GM19099 (cell line): ENCODE results near the gene ABLIM3.

Experiments used
- POLR2A ChIP-seq: IDR thresholded peaks from 3 replicates; pipeline ENCODE4 v1.6.1; 2011; ENCODE audit warnings: low read depth; ENCODE audit not compliant: insufficient read length; ENCODE audit errors: extremely low read depth

Gene ABLIM3

DNA sequence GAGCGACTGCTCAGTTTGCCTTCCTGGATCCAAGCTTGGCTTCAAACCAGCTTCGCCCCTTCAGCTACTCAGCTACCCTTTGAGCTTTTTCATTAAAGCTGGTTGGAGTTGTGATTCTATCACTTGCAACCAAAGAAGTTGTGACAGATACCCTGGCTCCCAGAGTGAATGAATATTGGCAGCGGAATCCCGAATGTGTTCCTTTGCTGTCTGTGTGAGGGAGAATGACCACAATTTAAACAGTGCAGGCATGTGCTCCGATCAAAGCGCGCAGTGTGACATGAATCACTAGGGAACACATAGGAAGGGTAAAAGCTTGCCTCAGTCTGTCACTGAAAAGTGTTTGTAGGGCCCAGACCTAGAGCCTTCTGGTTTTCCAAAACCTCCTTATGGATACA lies 123.8 kb downstream of the ABLIM3 start:
- no peak for TF ChIP-seq POLR2A

DNA sequence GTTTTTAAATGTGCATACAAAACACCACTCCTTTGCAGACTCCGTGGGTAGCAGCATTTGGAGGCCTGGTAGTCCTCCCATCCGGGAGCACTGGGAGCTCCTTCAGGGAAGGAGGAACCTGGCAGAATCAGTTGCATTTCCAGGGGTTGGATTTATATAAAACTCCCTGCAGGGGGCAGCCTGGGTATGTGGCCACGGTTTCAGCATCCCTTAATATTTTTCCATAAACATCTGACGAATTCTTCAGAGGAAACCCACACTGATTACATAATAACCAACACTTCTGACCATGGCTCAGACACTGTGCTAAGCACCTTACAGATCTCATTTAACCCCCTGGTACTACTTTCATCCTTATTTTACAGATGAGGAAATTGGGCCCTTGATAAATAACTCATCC lies 124.3 kb downstream of the ABLIM3 start:
- TF ChIP-seq POLR2A: no peak

DNA sequence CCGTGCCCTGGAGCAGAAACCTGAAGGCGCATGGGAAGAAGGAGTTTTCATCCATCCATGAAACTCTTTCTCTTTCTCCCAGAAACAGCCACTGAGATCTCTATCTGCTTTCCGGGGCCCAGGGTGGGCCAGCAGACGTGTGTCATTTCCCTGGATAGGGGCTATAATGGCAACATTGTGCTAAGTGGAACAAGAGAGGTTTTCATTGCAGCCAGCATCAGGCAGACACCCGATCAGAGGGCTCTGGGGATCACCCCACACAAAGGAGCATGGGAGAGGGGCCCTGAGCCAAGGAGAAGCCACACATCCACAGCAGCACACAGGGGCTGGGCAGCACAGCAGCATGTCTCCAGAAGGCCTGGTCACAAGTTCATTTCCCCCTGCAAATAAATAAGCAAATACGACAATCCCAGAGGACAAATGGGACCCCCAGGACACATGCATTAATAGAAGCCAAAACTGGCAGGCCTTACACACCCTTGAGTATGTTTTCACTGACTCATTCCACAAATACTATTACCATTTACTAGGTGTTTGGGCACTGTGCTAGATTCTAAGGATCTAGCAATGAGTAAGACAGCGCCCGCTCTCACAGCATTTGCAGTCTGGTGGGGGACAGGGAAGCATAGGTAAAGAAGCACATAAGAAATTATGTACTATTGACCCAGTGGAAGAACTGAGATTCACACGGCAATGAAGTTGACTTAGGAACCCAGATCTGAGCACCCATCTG lies 126.1 kb downstream of the ABLIM3 start:
- no peak for TF ChIP-seq POLR2A

DNA sequence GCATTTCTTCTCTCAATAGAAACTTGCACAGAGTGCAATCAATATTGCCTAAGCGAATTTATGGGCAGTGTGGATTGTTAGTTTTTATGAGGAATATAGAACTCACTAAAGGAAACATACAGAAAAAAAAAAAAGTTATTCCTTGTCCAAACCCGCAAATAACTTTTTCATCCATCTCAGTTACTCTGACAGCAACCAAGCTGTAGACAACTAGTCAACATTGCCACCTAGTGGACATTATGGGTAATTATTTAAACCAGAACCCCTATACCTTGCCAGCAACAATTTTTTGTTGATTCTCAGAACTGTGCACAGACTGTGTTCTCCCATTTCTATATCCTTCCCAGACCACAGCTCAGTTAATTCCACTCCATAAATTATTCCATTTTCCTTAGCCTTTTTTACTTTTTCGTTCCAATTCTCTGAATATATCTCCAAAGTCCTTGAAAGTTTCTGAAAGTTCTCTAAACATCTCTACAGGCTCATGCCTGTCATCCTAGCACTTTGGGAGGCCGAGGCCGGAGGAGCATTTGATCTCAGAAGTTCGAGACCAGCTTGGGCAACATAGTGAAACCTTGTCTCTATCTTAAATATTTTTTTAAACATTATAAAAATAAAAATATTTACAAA lies 127.8 kb downstream of the ABLIM3 start:
- TF ChIP-seq POLR2A: no peak

DNA sequence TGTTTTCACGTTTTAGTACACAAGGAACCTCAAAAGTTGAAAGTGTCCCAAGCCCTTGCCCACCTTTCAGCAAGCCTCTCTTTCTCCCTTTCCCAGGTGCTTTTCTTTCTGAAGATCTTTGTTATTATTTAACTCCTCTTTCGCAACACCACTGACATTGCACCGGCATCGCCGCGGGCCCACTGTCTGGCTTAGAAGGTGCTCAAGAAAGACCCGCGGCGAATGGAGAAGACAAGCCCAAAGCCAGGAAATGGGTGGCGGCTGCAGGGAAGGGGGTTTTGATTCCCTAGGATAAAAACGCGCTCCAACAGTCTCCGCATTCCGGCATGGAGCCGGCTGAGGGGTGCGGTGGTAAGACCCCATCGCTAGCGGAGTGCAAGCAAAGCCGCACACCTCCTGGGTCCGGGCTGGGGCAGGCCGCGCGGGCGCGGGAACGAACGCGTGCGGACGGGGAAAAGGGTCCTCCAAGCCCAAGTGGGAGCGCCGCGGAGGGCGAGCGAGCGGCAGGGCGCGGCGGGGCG lies 130.0 kb downstream of the ABLIM3 start:
- TF ChIP-seq POLR2A: no peak

DNA sequence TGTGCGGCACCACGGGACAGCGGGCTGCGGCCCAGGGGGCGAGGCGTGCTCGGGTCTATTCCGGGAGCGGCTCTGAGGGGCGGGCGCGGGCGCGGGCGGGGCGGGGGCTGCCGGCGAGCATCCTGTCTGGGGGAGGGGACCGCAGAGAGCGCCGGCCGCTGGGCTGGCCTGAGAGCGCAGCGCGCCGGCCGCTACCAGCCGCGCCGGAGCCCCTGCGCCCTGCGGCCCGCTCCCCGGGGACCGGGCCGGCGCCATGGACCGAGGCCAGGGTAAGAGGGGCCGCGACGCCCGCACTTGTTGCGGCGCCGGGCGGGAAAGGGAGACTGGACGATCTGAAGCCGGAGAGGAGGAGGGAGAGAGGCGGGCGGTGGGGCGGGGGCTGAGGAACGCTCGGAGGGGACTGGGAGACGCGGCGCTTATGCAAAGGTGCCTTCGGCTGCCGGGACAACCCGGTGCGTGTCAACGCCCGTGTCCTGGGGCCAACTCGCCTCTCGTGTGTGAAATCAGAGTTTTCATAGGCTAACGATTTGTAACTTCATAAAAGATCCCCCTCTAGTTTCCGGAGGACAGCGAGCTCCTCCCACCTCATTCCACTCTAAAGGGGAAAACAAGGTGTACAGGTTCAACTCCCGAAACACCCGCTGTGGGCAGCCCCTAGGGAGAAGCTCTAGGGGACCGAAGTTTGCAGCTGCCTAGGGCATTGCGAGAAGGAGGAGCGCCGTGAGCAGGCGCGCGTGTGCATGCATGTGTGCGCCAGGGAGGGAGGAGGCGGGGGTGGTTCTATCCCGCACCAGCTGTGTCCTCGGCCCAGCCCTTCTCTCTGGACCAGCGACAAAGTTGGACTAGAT lies 130.6 kb downstream of the ABLIM3 start, which contains the start of gene AFAP1L1:
Gene AFAP1L1, plus strand, starts transcription at position 144 of the 848 bp plus-strand sequence. Its CDS starts 110 bp downstream, at position 254.
- no peak for TF ChIP-seq POLR2A

DNA sequence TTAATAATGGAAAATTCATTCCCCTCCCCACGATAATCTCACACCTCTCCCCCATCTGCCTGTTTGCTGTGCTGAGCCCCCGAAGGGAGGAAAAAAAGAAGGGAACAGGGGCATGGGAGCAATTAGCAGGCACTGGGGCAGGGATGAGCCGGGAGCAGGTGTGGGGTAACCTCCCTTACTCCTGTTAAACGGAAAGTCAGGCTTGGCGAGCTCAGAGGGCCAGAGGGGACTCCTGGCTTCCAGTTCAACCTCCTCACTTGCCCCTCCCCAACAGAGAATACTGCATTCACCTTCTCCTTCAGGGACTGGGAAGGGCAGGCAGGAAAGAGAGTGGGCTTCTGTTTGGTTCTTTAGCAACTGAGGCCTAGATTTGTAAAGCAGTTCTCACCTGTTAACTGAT lies 131.9 kb downstream of the ABLIM3 start:
- no peak for TF ChIP-seq POLR2A

DNA sequence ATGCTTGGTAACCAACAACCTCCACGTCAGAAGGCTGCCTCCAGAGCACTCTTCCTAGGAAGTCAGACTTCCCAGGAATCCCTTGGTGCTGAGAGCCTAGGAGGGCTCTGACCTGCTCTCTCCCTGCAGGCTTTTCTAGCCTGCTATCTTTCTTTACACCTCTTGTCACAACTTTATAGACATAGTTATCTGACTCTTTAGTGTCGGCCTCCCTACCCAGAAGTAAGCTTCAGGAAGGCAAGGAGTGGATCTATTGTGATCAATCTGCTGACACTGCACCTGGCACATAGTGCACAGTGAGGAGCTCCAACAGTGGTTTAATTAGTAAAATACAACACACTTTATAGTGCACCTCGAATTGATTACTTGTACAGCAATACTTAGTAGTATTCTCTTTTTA lies 132.7 kb downstream of the ABLIM3 start:
- no peak for TF ChIP-seq POLR2A

DNA sequence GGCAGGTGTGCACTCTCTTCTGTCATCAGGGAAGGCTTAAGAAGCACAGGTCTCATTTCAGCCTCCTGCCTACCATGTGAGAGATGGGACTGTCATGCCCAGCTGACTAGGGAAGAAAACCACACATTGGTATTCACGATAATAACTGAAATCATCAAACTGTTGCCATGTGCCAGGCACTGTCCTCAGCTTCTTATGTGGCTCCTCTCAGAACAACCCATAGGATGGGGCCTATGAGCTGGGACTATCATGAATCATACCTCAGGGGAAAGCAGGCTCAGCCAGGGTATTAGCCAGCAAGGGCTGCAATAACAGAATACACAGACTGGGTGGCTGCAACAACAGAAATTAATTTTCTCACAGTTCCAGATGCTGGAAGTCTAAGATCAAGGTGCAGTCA lies 133.6 kb downstream of the ABLIM3 start:
- no peak for TF ChIP-seq POLR2A

DNA sequence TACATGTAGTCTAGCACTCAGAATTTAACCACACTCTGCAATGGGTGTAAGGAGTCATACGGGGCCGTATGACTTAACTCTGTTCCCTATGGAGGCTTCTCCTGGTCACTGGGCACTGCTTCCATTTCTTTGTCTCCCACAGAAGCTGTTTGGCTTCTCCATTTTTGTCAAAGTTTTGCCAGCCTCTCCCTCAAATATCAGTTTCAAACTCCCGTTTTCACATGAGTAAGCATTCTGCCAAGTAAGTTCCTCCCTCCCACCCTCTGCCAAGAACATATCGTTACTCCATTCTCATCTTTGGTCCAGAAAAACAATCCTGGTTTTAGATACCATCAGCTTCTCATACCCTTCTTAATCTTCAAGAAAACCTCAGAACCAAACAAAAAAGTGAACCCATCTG lies 136.5 kb downstream of the ABLIM3 start:
- no peak for TF ChIP-seq POLR2A

DNA sequence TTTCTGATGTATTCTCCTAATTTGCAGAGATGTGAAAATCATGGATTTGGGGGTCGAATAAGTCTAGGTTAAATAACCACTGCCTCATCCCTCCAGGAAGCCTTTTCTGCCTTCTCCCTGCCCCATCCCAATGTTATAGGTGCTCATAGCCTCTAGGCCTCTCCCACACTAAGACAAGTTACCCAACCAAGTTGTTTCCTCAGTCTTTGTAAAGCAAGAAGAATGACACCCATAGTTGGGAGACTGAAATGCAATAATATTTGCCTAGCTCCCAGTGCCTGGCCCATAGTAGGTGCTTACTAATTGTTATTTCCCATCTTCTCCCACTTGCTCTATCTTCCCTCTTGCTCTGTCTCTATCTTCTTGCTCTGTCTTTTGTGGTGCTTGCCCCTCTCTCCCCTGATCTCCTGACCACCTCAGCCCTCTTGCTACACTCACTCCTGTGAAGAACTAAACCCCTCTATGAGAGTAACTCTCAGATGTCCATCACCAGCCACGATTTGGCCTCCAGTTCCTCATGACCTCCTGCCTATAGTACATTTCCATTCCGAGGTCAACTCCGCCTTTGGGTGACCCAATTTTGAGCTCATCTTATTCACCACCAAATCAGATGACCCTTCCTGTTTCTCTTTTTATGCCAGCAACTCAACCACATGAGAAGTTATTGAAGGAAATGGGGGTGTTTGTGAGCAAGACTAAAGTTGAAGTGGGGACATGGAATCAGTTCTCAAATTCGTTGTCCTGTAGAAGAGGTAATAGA lies 137.3 kb downstream of the ABLIM3 start:
- TF ChIP-seq POLR2A: no peak

DNA sequence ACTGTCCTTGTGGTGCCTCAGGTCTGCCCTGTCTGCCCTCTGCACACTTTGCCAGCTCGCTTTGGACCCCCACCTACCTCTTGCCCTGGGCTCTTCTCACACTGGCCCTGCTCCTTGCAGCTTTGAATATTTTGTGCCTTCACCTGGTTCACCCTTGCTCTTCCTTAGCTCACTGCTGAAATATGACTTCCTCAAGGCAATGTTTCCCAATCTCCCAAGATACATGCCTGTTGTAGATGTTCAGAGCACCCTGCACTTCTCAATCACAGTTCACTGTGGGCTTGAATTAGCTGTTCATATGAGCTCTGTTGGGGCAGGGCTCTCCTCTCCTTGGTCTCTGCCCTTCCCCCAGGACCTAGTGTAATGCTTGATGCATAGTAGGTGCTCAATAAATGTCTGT lies 138.4 kb downstream of the ABLIM3 start:
- TF ChIP-seq POLR2A: no peak

DNA sequence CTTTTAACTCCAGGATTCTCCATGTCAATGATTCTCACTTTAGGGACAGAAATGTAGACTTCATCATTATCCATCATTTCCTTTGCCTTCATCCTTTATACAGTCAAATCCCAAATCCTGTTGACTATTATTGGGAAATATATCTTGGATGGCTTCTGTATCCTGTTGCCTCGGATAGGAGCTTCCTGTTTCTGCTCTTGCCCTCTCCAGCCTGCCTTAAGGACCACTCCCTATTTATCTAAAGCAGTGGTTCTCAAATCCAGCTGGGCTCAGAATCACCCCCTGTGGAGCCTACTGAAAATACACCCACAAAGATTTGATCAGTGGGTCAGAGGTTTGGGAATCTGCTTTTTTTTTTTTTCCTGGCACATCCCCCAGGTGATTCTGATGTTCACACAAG lies 138.8 kb downstream of the ABLIM3 start:
- no peak for TF ChIP-seq POLR2A

DNA sequence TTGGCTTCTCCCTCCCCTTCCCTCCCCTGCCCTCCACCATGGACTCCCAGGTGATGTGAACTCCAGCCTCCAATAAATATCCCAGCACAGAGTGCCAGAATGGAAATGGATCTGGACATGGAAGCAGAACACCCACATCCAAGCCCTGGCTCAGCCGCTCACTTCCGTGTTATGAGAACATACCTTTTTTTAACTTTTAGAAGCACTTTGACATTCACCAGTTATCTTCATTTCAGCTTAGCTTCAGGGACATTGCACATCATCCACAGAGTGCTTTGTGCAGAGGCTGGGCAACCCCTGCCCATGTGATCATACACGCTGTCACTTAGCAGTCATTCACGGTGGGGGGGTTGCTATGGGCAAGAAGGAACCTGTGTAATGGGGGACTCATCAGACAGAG lies 139.5 kb downstream of the ABLIM3 start:
- TF ChIP-seq POLR2A: no peak
